Activated CD4-positive, alpha-beta memory T cell treated with anti-CD3 and anti-CD28 coated beads for 36 hours (primary cell): ENCODE results near the gene NELL2. TPM values are rescaled to one million over a fixed set of nuclear protein-coding genes. Genes with fewer than 3 reads are reported as not detected.
"Not testable (repeated sequence)": the region's sequence is repeated elsewhere in the genome, so short reads cannot be mapped to it uniquely, and the experiment has no call there.

Source experiments
- CTCF ChIA-PET: fragments of 350-600 bp; sonication (Branson Sonifier 250); formaldehyde crosslinking; loops from one replicate; lab custom pipeline; 2021; ENCODE audit warnings: antibody characterized with exemption, inconsistent platforms; lab: Charles Lee
- POLR2A ChIA-PET: fragments of 350-600 bp; sonication (Branson Sonifier 250); formaldehyde crosslinking; loops from one replicate; lab custom pipeline; 2021; ENCODE audit warnings: antibody characterized with exemption; lab: Charles Lee
- DNase-seq: peaks from one replicate; pipeline ENCODE4 v3.0.0-alpha.2; 2020
- H3K27ac Mint-ChIP-seq: one replicate; pipeline ENCODE4 v1.8.0; 2021; ENCODE audit warnings: mixed read lengths
- H3K27me3 Mint-ChIP-seq: one replicate; pipeline ENCODE4 v1.8.0; 2021; ENCODE audit warnings: mixed read lengths
- H3K36me3 Mint-ChIP-seq: one replicate; pipeline ENCODE4 v1.8.0; 2021; ENCODE audit warnings: mixed read lengths
- H3K4me1 Mint-ChIP-seq: one replicate; pipeline ENCODE4 v1.8.0; 2021; ENCODE audit warnings: low read depth, mixed read lengths
- H3K4me3 Mint-ChIP-seq: one replicate; pipeline ENCODE4 v1.8.0; 2021; ENCODE audit warnings: mild to moderate bottlenecking, mixed read lengths
- H3K9me3 Mint-ChIP-seq: one replicate; pipeline ENCODE4 v1.8.0; 2021; ENCODE audit warnings: mixed read lengths
- intact Hi-C: fragments of 100-400 bp; cut with micrococcal nuclease; formaldehyde crosslinking; loops from one replicate; pipeline ENCODE4 v1.15.1; 2023
- total RNA-seq, 2 experiments: library from RNA; stranded (reverse); gene quantifications; one replicate each; pipeline ENCODE4 v1.2.3, GENCODE V29; 2021

The NELL2 gene
- total RNA-seq = 10 to 100 TPM; 40.5 to 43.5 TPM

DNA sequence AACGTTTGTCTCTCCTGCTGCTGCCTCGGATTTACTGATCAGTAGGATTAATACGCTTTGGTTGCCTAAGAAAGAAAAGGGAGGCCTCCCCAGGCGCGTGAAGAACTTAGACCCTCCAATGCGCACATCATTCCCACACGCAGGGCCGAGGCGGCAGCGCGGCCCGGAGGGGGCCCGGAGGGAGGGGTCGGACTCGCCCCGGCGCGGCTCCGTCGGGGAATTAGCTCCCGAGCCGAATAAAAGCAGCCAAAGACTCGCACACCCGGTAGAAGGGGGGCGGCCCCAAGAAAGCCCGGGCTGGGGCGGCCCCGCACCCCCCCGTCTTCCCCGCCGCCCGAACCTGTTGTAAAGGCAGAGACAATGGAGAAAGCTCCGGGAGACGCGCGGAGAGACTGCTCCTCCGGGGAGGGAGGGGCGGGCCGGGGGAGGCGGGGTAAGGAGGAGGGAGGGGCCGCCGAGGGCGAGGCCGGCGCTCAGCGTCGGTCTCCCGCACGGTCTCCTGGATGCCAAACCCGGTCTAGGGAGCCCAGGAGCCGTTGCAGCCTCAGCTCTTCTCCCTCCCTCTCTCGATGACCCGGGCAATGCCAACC is at the start of gene NELL2:
TSS of gene NELL2 (minus strand) at position 362 of the 590 bp plus-strand sequence. CDS start 446 bp downstream, outside the sequence.
- Mint-ChIP-seq H3K36me3 (peaks cover 2% of the 10 kb centered on the region), H3K4me3 (peak within 1 kb of the TSS; percentile 99), H3K27ac (peak within 1 kb of the TSS; percentile 61), H3K27me3 (peaks cover 14% of the 10 kb centered on the region), H3K9me3 (peaks cover 16% of the 10 kb centered on the region), H3K4me1 (peaks cover 29% of the 10 kb centered on the region)
- peak; percentile 83 for DNase-seq
- intact Hi-C loops = loop anchor here (1.0 to 5.0 kb wide), 4 partner anchors 28 to 859 kb away; no protein-coding TSS in a partner anchor
- ChIA-PET POLR2A (interaction anchor here (0.7 to 2.6 kb wide), 5 partner anchors 14 to 101 kb away, joined by 3 to 8 read pairs (median 4); no protein-coding TSS in a partner anchor), CTCF (interaction anchor here (0.6 to 8.2 kb wide), 13 partner anchors 18 to 861 kb away, joined by 3 to 163 read pairs (median 5); no protein-coding TSS in a partner anchor)

DNA sequence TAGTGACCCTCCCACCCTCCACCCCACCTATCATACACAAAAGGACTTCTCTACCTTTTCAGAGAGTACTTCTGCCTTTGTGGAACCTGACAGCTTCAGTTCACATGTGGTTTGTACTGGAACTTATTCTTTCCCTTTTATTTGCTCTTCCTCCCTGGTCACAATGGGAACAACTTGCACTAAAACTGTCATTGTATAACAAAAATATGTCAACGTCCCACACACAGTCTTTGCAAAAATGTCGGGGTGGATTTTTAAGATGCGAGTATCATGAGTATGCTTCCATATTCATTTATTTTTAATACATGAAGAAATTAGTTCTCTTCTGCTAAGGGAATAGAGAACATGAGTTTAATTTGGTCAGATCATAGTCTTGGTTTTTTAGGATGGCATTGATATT is 45.6 kb upstream of the NELL2 start:
- Mint-ChIP-seq H3K4me1 (no peaks in the 10 kb centered on the region), H3K4me3 (no peak overlapping the region), H3K9me3 (no peaks in the 10 kb centered on the region), H3K27me3 (no peaks in the 10 kb centered on the region), H3K36me3 (no peaks in the 10 kb centered on the region), H3K27ac (no peak overlapping the region)
- ChIA-PET POLR2A (no interaction called here), CTCF (interaction anchor here (1.9 to 2.0 kb wide), 2 partner anchors 9 to 27 kb away, joined by 6 read pairs; no protein-coding TSS in a partner anchor)
- intact Hi-C loops = loop anchor here (5.0 kb wide), 1 partner anchor 44 kb away; the partner anchor contains the start of gene NELL2
- no peak for DNase-seq

GRCh38 chr12:44917141-44917540 is 41.0 kb upstream of the NELL2 start:
- intact Hi-C loops = no loop called here

DNA sequence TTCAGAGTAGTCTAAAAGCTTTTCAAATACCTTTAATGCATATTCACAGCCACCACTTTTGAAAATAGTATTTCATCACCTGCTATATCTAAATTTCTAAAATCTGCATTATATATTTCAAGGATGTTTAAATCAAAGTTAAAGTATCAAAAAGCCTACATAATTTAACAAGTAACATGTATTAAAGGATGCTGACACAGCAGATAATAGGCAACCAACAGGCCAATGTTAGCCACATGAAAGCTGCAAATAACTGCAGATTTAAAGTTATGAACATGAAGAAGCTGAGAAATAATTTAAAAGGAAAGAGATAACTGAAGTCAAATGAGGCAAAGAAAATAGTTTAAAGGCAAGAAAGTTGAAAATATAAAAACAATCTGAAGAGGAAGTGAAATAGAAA is 39.8 kb upstream of the NELL2 start:
- H3K36me3 Mint-ChIP-seq = no peaks in the 10 kb centered on the region
- no peak for DNase-seq
- H3K27ac Mint-ChIP-seq = no peak overlapping the region
- intact Hi-C loops = no loop called here
- no peak overlapping the region for H3K4me3 Mint-ChIP-seq
- ChIA-PET POLR2A (no interaction called here), CTCF (no interaction called here)
- no peaks in the 10 kb centered on the region for H3K4me1 Mint-ChIP-seq
- H3K9me3 Mint-ChIP-seq = no peaks in the 10 kb centered on the region
- H3K27me3 Mint-ChIP-seq = no peaks in the 10 kb centered on the region

More at GRCh38 chr12:44917141-44917540, 41.0 kb upstream of the NELL2 start:
- POLR2A ChIA-PET = no interaction called here
- Mint-ChIP-seq H3K4me1 (no peaks in the 10 kb centered on the region), H3K9me3 (no peaks in the 10 kb centered on the region), H3K4me3 (no peak overlapping the region), H3K27ac (no peak overlapping the region), H3K36me3 (no peaks in the 10 kb centered on the region), H3K27me3 (no peaks in the 10 kb centered on the region)
- DNase-seq = no peak
- CTCF ChIA-PET = interaction anchor here (1.0 to 1.4 kb wide), 2 partner anchors 105 to 142 kb away, joined by 3 to 4 read pairs; no protein-coding TSS in a partner anchor

GRCh38 chr12:44904321-44904720 is 28.2 kb upstream of the NELL2 start:
- H3K9me3 Mint-ChIP-seq = peaks cover 14% of the 10 kb centered on the region
- H3K27ac Mint-ChIP-seq = no peak overlapping the region
- H3K27me3 Mint-ChIP-seq = no peaks in the 10 kb centered on the region
- no peak for DNase-seq
- intact Hi-C loops = no loop called here
- no peak overlapping the region for H3K4me3 Mint-ChIP-seq
- no peaks in the 10 kb centered on the region for H3K36me3 Mint-ChIP-seq
- CTCF ChIA-PET = interaction anchor here (1.1 kb wide), 1 partner anchor 26 kb away, joined by 4 read pairs; no protein-coding TSS in a partner anchor
- POLR2A ChIA-PET = no interaction called here
- H3K4me1 Mint-ChIP-seq = no peaks in the 10 kb centered on the region

DNA sequence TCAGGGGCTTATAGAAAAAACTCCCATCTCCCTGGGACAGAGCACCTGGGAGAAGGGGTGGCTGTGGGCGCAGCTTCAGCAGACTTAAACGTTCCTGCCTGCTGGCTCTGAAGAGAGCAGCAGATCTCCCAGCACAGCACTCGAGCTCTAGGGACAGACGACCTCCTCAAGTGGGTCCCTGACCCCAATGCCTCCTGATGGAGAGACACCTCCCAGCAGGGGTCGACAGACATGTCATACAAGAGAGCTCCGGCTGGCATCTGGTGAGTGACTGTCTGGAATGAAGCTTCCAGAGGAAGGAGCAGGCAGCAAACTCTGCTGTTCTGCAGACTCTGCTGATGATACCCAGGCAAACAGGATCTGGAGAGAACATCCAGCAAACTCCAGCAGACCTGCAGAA is 22.0 kb upstream of the NELL2 start:
- H3K27me3 Mint-ChIP-seq, POLR2A ChIA-PET, CTCF ChIA-PET, DNase-seq, H3K4me3 Mint-ChIP-seq, intact Hi-C loops, H3K4me1 Mint-ChIP-seq, H3K27ac Mint-ChIP-seq, H3K36me3 Mint-ChIP-seq: not testable (repeated sequence)
- H3K9me3 Mint-ChIP-seq = peaks cover 24% of the 10 kb centered on the region

- CTCF ChIA-PET = no interaction called here
- no peak for DNase-seq
- no peak overlapping the region for H3K4me3 Mint-ChIP-seq
- H3K36me3 Mint-ChIP-seq = no peaks in the 10 kb centered on the region
- no peaks in the 10 kb centered on the region for H3K9me3 Mint-ChIP-seq
- H3K27me3 Mint-ChIP-seq = no peaks in the 10 kb centered on the region
- intact Hi-C loops = no loop called here
- no peaks in the 10 kb centered on the region for H3K4me1 Mint-ChIP-seq
- POLR2A ChIA-PET = no interaction called here
- H3K27ac Mint-ChIP-seq = no peak overlapping the region
Observed at GRCh38 chr12:44889926-44890325, 13.8 kb upstream of the NELL2 start.

DNA sequence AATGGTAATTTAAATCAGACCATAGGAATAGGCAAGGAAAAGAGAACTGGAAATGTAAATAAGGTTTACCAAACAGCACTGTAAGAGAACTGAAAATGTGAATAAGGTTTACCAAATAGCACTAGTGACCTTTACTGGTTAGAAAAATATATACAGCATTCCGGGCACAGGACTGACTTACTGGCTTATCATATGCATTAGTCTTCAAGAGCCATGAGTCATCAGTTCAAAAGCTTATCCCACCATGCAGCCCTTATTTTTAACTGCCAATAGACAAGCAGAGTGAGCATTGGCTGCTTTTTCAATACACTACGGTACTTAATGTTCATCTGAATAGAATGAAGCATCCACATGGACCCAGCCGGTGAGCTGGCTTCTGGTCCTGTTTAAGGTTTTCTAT is 13.0 kb upstream of the NELL2 start:
- Mint-ChIP-seq H3K4me1 (no peaks in the 10 kb centered on the region), H3K4me3 (no peak overlapping the region), H3K27ac (no peak overlapping the region), H3K27me3 (no peaks in the 10 kb centered on the region), H3K9me3 (no peaks in the 10 kb centered on the region), H3K36me3 (no peaks in the 10 kb centered on the region)
- intact Hi-C loops = no loop called here
- POLR2A ChIA-PET = no interaction called here
- CTCF ChIA-PET = no interaction called here
- no peak for DNase-seq

DNA sequence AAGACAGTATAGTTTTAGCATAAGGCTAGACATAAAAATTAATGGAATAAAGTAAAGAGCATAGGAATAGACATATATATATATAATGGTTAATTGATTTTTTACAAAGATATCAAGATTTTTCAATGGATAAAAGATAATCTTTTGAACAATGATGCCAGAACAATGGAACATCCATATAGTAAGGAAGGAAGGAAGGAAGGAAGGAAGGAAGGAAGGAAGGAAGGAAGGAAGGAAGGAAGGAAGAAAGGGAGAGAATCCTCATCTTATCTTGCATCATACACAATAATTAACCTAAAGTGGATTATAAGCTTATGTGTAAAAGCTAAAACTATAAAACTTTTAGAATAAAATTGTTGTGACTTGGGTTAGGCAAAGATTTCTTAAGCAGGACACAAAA is 9.8 kb upstream of the NELL2 start:
- no peak for DNase-seq
- Mint-ChIP-seq H3K27me3 (no peaks in the 10 kb centered on the region), H3K27ac (no peak overlapping the region), H3K4me3 (no peak overlapping the region), H3K9me3 (peaks cover 12% of the 10 kb centered on the region), H3K36me3 (peaks cover 4% of the 10 kb centered on the region), H3K4me1 (no peaks in the 10 kb centered on the region)
- ChIA-PET POLR2A (no interaction called here), CTCF (interaction anchor here (0.6 to 1.6 kb wide), 3 partner anchors 8 to 85 kb away, joined by 3 read pairs; no protein-coding TSS in a partner anchor)
- intact Hi-C loops = no loop called here

DNA sequence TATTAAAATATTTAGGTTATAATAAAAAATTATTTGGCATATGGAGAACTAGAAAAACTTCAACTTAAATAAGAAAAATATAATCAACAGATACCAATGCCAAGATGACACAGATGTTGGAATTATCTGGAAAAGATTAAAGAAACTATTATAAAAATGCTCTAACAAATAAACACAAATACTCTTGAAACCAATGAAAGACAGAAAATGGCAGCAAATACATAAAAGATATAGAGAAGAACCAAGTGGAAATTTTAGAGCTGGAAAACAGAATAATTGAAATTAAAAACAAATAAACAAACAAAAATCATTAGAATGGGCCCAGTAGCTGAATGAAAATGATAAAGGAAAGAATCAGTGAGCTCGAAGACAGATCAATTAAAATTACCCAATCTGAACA is 5.1 kb upstream of the NELL2 start:
- peaks cover 6% of the 10 kb centered on the region for H3K4me1 Mint-ChIP-seq
- no peak for DNase-seq
- H3K36me3 Mint-ChIP-seq = peaks cover 6% of the 10 kb centered on the region
- no peak overlapping the region for H3K27ac Mint-ChIP-seq
- CTCF ChIA-PET = interaction anchor here (0.9 kb wide), 1 partner anchor 68 kb away, joined by 5 read pairs; no protein-coding TSS in a partner anchor
- no peak overlapping the region for H3K4me3 Mint-ChIP-seq
- intact Hi-C loops = no loop called here
- peaks cover 4% of the 10 kb centered on the region for H3K27me3 Mint-ChIP-seq
- POLR2A ChIA-PET = no interaction called here
- H3K9me3 Mint-ChIP-seq = peaks cover 26% of the 10 kb centered on the region

GRCh38 chr12:44876544-44877410 is 662 bp upstream of the NELL2 start:
- H3K4me3 Mint-ChIP-seq = peak overlapping the region; percentile 99
- peaks cover 24% of the 10 kb centered on the region for H3K4me1 Mint-ChIP-seq
- CTCF ChIA-PET = interaction anchor here (0.6 to 8.2 kb wide), 17 partner anchors 19 to 861 kb away, joined by 3 to 163 read pairs (median 4); no protein-coding TSS in a partner anchor
- DNase-seq = peak; percentile 64
- POLR2A ChIA-PET = interaction anchor here (1.3 to 1.6 kb wide), 3 partner anchors 49 to 102 kb away, joined by 4 to 7 read pairs (median 4); no protein-coding TSS in a partner anchor
- peaks cover 6% of the 10 kb centered on the region for H3K36me3 Mint-ChIP-seq
- peaks cover 14% of the 10 kb centered on the region for H3K27me3 Mint-ChIP-seq
- H3K27ac Mint-ChIP-seq = peak overlapping the region; percentile 18
- peaks cover 23% of the 10 kb centered on the region for H3K9me3 Mint-ChIP-seq
- intact Hi-C loops = loop anchor here (5.0 kb wide), 2 partner anchors 46 to 859 kb away; no protein-coding TSS in a partner anchor
